ENCODE data around the gene USP3.
"Not testable (repeated sequence)": the region's sequence is repeated elsewhere in the genome, so short reads cannot be mapped to it uniquely, and the experiment has no call there.

The USP3 gene

DNA sequence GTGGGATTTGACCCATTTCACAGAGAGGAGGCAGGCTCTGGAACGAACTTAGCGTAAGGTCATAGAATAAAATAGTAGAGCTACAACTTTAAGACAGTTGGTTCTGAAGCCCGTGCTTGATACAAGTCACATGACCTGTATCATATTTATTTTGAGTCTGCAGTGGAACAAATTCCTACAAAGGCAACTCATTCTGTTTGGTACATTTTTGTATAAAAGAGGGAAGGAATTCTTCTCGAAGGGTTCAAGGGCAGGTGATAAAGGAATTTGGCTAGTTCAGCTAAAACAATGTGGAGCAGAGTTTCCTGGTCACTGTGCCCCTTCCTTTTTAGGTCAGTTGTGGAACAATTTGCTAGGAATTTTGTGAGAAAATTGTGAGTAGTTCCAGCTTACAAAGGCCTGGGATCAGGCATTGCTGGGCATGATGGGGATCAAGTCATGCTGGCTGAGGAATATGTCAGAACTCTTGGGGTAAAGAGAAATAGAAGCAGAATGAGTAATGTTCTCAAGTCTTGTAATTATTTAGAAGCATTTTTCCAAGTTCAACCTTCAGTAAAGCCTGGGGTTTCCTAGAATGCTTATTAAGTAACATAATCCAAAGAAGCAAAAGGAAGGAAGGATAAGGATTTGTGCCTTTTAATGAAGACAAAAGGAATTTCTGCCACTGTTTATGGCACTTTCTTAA, 19.1 kb downstream of the USP3 start:
- H3K36me3 ChIP-seq (ENCODE audit: insufficient read depth, low read length) = no peaks in the 10 kb centered on the region

GRCh38 chr15:63524316-63525015, 20.1 kb downstream of the USP3 start:
- no peaks in the 10 kb centered on the region for H3K36me3 ChIP-seq (ENCODE audit: insufficient read depth, low read length)
- no peaks in the 10 kb centered on the region for H3K4me1 ChIP-seq (ENCODE audit: insufficient read depth, low read length)
- no peak overlapping the region for H3K9ac ChIP-seq (ENCODE audit: low read depth, low read length)

More for the DNA sequence above, 19.1 kb downstream of the USP3 start:
- H3K9me3 ChIP-seq (ENCODE audit: control insufficient read depth, insufficient read depth, low read length) = no peaks in the 10 kb centered on the region
- no peaks in the 10 kb centered on the region for H3K4me1 ChIP-seq (ENCODE audit: insufficient read depth, low read length)
- H3K9ac ChIP-seq (ENCODE audit: low read depth, low read length) = no peak overlapping the region

GRCh38 chr15:63526401-63526800, 22.0 kb downstream of the USP3 start:
- Histone ChIP-seq H3K4me1 (ENCODE audit: insufficient read depth, low read length) (peaks cover 5% of the 10 kb centered on the region; the same call in 1 of the 2 replicates), H3K9me3 (ENCODE audit: control insufficient read depth, insufficient read depth, low read length) (no peaks in the 10 kb centered on the region), H3K9ac (ENCODE audit: low read depth, low read length) (no peak overlapping the region), H3K36me3 (ENCODE audit: insufficient read depth, low read length) (no peaks in the 10 kb centered on the region)

More at GRCh38 chr15:63524316-63525015, 20.1 kb downstream of the USP3 start:
- H3K9me3 ChIP-seq (ENCODE audit: control insufficient read depth, insufficient read depth, low read length) = no peaks in the 10 kb centered on the region

DNA sequence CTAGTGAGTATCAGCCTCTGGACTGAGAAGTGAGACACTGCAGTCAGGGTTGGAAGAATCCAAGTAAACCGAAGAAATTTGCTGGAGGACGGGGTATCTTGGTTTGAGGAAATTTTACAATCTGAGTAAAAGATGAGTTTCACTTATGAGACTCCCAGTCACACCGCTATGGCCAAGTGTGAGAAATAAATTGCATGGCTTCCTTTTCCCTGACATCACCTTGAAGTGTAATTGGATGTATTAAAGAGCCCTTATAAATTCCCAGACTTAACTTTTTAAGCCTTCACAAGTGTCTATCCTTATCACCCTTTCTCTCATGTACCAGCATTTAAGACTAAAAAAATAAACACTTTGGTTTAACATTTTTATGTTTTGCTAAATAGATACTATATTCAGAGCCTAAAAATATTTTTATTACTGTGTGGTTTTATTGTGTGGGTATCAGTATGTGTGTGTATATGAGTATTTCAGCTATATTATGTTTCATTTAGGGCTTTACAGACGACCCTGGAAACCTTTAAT, 23.8 kb downstream of the USP3 start:
- peaks cover 16% of the 10 kb centered on the region; the same call in 1 of the 2 replicates for H3K4me1 ChIP-seq (ENCODE audit: insufficient read depth, low read length)
- H3K9me3 ChIP-seq (ENCODE audit: control insufficient read depth, insufficient read depth, low read length) = no peaks in the 10 kb centered on the region
- no peaks in the 10 kb centered on the region for H3K36me3 ChIP-seq (ENCODE audit: insufficient read depth, low read length)
- H3K9ac ChIP-seq (ENCODE audit: low read depth, low read length) = no peak overlapping the region

GRCh38 chr15:63530235-63530634, 25.8 kb downstream of the USP3 start:
- no peaks in the 10 kb centered on the region for H3K36me3 ChIP-seq (ENCODE audit: insufficient read depth, low read length)
- H3K4me1 ChIP-seq (ENCODE audit: insufficient read depth, low read length) = peaks cover 22% of the 10 kb centered on the region; the same call in 1 of the 2 replicates
- no peaks in the 10 kb centered on the region for H3K9me3 ChIP-seq (ENCODE audit: control insufficient read depth, insufficient read depth, low read length)
- H3K9ac ChIP-seq (ENCODE audit: low read depth, low read length) = no peak overlapping the region

DNA sequence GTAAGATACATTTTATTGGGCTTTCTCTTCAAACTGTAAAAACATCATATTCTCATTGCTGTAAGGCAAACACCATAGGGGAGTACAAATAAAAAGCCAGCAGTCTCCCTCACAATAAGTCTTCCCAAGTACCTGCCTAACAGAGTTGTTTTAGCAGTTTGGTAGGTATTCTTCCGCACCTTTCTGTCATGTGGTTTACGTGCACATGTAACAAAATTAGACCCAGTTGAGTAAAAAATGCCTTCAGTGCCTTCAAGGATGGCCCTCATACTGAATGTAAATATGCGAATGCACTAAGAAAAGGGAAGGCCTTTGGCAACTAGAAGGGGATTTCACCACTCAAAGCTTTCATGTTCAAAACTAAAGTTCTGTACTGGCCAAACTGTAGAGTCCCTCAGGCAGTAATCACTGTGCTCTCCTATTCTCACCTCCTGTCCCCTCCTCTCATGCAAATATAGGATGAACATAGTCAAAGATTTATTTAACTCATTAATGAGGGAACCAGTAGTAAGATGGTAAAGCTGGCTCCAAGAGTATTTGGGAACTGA, 26.4 kb downstream of the USP3 start:
- Histone ChIP-seq H3K36me3 (ENCODE audit: insufficient read depth, low read length) (no peaks in the 10 kb centered on the region), H3K4me1 (ENCODE audit: insufficient read depth, low read length) (peaks cover 28% of the 10 kb centered on the region), H3K9ac (ENCODE audit: low read depth, low read length) (no peak overlapping the region), H3K9me3 (ENCODE audit: control insufficient read depth, insufficient read depth, low read length) (no peaks in the 10 kb centered on the region)

DNA sequence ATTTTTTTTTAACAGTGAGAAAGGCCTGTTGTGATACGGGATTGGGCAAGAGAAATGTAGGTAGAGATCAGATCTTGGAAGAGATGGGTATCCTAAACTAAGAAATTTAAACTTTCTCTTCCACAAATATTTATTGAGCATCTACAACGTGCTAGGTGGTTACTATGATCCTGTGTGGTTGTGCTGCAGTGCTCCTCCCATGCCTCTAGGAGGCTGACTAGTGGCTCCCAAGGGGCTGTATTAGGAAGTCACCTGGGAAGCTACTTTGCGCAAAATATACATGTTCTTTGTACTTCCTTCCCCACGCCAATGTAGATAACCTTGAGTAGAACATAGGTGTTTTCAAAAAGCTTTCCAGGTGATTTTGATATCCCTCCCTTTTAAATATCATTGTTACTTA, 27.2 kb downstream of the USP3 start:
- Histone ChIP-seq H3K9ac (ENCODE audit: low read depth, low read length) (no peak overlapping the region), H3K36me3 (ENCODE audit: insufficient read depth, low read length) (no peaks in the 10 kb centered on the region), H3K9me3 (ENCODE audit: control insufficient read depth, insufficient read depth, low read length) (no peaks in the 10 kb centered on the region), H3K4me1 (ENCODE audit: insufficient read depth, low read length) (peaks cover 34% of the 10 kb centered on the region)

DNA sequence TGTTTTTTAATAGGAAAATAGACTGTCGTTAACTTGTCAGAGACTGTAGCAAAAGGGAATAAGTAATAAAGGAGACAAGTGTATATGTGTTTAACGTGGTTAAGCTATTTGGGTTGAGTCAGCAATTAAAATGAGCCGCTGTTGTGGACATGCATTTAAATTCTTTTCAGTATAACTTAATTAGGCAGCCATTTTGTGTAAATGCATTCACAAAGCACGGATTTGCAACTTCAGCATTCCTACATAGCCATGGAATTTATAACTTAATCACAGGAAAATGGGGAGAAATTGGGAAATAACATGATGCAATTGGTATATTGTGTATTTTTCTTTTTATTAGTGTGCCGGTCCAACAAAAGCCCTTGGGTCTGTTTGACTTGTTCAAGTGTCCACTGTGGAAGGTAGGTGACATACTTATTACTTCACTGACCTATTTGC, 27.9 kb downstream of the USP3 start:
- Histone ChIP-seq H3K4me1 (ENCODE audit: insufficient read depth, low read length) (peaks cover 38% of the 10 kb centered on the region), H3K9ac (ENCODE audit: low read depth, low read length) (no peak overlapping the region), H3K9me3 (ENCODE audit: control insufficient read depth, insufficient read depth, low read length) (no peaks in the 10 kb centered on the region), H3K36me3 (ENCODE audit: insufficient read depth, low read length) (no peaks in the 10 kb centered on the region)

DNA sequence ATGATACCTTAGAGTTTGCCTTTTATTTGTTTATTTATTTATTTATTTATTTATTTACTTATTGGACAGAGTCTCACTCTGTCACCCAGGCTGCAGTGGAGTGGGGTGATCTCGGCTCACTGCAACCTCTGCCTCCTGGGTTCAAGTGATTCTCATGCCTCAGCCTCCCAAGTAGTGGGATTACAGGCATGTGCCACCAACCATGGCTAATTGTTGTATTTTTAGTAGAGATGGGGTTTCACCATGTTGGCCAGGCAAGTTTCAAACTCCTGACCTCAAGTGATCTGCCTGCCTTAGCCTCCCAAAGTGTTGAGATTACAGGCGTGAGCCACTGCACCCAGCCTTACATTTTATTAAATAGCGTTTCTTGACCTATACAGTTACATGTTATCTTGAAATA, 30.5 kb downstream of the USP3 start:
- not testable (repeated sequence) for H3K9me3 ChIP-seq (ENCODE audit: control insufficient read depth, insufficient read depth, low read length); H3K36me3 ChIP-seq (ENCODE audit: insufficient read depth, low read length); H3K9ac ChIP-seq (ENCODE audit: low read depth, low read length)
- H3K4me1 ChIP-seq (ENCODE audit: insufficient read depth, low read length) = peaks cover 58% of the 10 kb centered on the region

DNA sequence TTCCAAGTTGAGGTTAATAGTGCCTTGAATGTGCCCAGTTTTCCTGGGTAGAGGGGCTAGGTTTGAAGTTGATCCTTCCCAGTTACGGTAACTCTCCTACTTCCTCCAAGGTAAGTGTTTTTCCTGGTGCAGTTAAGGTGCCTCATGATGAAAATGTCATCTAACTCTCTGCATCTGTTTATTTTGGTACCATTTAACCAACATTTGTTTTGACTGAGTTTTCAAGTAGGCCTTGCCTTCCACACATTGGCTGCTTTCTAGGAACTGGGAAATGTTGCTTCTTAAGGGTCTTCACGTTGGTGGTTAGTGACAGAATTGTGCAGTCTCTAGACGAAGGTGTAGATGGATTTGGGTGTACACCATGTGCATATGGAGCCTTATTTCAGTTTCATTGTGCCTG, 31.3 kb downstream of the USP3 start:
- peaks cover 64% of the 10 kb centered on the region for H3K4me1 ChIP-seq (ENCODE audit: insufficient read depth, low read length)
- no peaks in the 10 kb centered on the region for H3K36me3 ChIP-seq (ENCODE audit: insufficient read depth, low read length)
- no peaks in the 10 kb centered on the region for H3K9me3 ChIP-seq (ENCODE audit: control insufficient read depth, insufficient read depth, low read length)
- no peak overlapping the region for H3K9ac ChIP-seq (ENCODE audit: low read depth, low read length)

DNA sequence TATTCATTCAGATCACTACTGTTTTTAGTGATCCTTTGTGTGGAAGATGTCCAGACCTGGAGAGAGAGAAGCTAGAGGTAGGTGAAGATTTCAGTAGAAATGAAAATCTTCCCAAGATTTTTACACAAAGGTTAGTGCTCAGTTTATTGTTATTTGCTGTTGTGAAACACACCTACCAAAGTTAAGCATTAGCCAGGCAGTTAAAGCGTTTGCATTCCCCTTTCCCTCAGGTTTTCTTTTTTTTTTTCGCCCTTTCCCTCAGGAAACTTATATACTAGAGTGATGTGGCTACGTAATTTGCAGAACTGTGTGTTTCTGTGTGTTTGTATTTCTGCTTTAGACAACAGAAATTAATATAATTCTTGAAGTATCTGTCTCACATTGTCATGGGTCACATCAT, 34.5 kb downstream of the USP3 start:
- H3K9ac ChIP-seq (ENCODE audit: low read depth, low read length) = no peak overlapping the region
- H3K9me3 ChIP-seq (ENCODE audit: control insufficient read depth, insufficient read depth, low read length) = no peaks in the 10 kb centered on the region
- H3K36me3 ChIP-seq (ENCODE audit: insufficient read depth, low read length) = no peaks in the 10 kb centered on the region
- peaks cover 45% of the 10 kb centered on the region for H3K4me1 ChIP-seq (ENCODE audit: insufficient read depth, low read length)

GRCh38 chr15:63539521-63539920, 35.1 kb downstream of the USP3 start:
- Histone ChIP-seq H3K36me3 (ENCODE audit: insufficient read depth, low read length) (no peaks in the 10 kb centered on the region), H3K9me3 (ENCODE audit: control insufficient read depth, insufficient read depth, low read length) (no peaks in the 10 kb centered on the region)

DNA sequence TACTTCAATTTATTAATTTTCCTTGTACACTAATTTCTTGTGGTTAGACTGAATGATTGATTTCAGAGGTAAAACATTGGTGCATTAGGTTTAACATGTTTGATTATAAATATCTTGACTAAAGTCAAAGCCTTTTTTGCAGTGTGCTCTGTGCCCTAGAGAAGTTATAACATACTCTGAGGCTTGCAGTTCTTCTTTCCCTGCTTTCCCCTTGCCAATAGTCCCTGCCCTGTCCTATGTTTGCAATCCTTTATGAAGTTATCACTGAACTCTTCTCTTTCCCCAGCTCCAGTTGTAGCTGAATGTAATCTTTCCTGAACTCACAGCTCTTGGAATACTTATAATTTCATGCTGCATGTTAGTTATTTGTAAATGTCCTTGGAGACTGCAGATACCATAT, 35.6 kb downstream of the USP3 start:
- no peaks in the 10 kb centered on the region for H3K9me3 ChIP-seq (ENCODE audit: control insufficient read depth, insufficient read depth, low read length)
- H3K9ac ChIP-seq (ENCODE audit: low read depth, low read length) = no peak overlapping the region
- no peaks in the 10 kb centered on the region for H3K36me3 ChIP-seq (ENCODE audit: insufficient read depth, low read length)
- H3K4me1 ChIP-seq (ENCODE audit: insufficient read depth, low read length) = peaks cover 45% of the 10 kb centered on the region

More at GRCh38 chr15:63539521-63539920, 35.1 kb downstream of the USP3 start:
- Histone ChIP-seq H3K4me1 (ENCODE audit: insufficient read depth, low read length) (peaks cover 45% of the 10 kb centered on the region), H3K9ac (ENCODE audit: low read depth, low read length) (no peak overlapping the region)

DNA sequence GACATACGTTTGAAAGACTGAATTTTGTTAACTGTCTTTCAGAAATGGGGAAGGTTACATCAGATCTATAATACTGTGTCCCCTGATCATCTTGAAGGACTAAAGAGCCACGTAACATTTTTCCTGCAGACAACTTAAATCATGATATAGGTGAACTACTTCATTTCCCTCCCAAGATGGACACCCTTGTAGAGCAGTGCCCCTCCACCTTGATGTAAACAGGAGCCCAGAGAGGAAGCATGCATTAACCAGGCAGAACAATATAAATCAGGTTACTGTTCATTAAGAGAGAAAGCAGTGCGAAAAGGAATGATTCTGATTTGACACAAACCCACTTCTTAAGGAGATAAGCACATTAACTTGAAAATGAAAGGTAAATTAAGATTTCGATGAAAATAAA, 36.1 kb downstream of the USP3 start:
- H3K4me1 ChIP-seq (ENCODE audit: insufficient read depth, low read length) = peaks cover 42% of the 10 kb centered on the region
- no peaks in the 10 kb centered on the region for H3K36me3 ChIP-seq (ENCODE audit: insufficient read depth, low read length)
- no peak overlapping the region for H3K9ac ChIP-seq (ENCODE audit: low read depth, low read length)
- H3K9me3 ChIP-seq (ENCODE audit: control insufficient read depth, insufficient read depth, low read length) = no peaks in the 10 kb centered on the region

Data from ES-I3 (cell line).